Keratinocyte (primary cell): ENCODE results near the gene CFAP54. TPM values are rescaled to one million over a fixed set of nuclear protein-coding genes. Genes with fewer than 3 reads are reported as not detected.
"Not testable (repeated sequence)": the region's sequence is repeated elsewhere in the genome, so short reads cannot be mapped to it uniquely, and the experiment has no call there.

Source experiments
- DNase-seq: peaks from one replicate; pipeline ENCODE4 v3.0.0-alpha.2; 2011; ENCODE audit warnings: low read depth, missing footprints, low spot score
- FAIRE-seq: peaks from 2 replicates; lab custom pipeline; 2011; peaks lifted over from hg19 to GRCh38; lab: Jason Lieb, UNC
- H2AFZ ChIP-seq: 2 replicates; pipeline ENCODE4 v1.6.0; 2012; ENCODE audit warnings: low read length, control low read depth, inconsistent platforms; ENCODE audit not compliant: control insufficient read depth
- H3K27ac ChIP-seq: 2 replicates; pipeline ENCODE4 v1.5.1; 2011; ENCODE audit warnings: low read length; ENCODE audit not compliant: control insufficient read depth, insufficient read depth
- H3K27me3 ChIP-seq: 3 replicates; pipeline ENCODE4 v1.6.0; 2011; ENCODE audit warnings: low read length; ENCODE audit not compliant: control insufficient read depth, insufficient read depth; ENCODE audit errors: extremely low read depth
- H3K36me3 ChIP-seq, 2 experiments: 2 replicates in 1 of 2; 3 replicates in 1 of 2; pipeline ENCODE4 v1.5.1; 2011; ENCODE audit warnings: low read length in 2 of 2, mild to moderate bottlenecking in 1 of 2; ENCODE audit not compliant: control insufficient read depth in 2 of 2, insufficient read depth in 2 of 2; ENCODE audit errors: extremely low read depth in 1 of 2
- H3K4me1 ChIP-seq: 3 replicates; pipeline ENCODE4 v1.5.1; 2011; ENCODE audit warnings: low read length; ENCODE audit not compliant: control insufficient read depth, insufficient read depth; ENCODE audit errors: extremely low read depth
- H3K4me2 ChIP-seq: 3 replicates; pipeline ENCODE4 v1.6.0; 2011; ENCODE audit warnings: low read depth, low read length; ENCODE audit not compliant: control insufficient read depth, insufficient read depth; ENCODE audit errors: extremely low read depth
- H3K4me3 ChIP-seq, 3 experiments: fragments of 200-600 bp in 1 of 3; sonication (generic) in 1 of 3; 2 replicates in 2 of 3; 3 replicates in 1 of 3; pipeline ENCODE4 v1.5.1; 2011 to 2016; ENCODE audit warnings: low read length in 3 of 3, mild to moderate bottlenecking in 3 of 3, control low read depth in 2 of 3, inconsistent platforms in 1 of 3, low read depth in 1 of 3, mixed read lengths in 1 of 3, mixed run types in 1 of 3, moderate library complexity in 1 of 3; ENCODE audit not compliant: control insufficient read depth in 2 of 3, insufficient read depth in 2 of 3; ENCODE audit errors: extremely low read depth in 1 of 3
- H3K79me2 ChIP-seq: 2 replicates; pipeline ENCODE4 v1.6.0; 2012; ENCODE audit warnings: low read length; ENCODE audit not compliant: control insufficient read depth, insufficient read depth
- H3K9ac ChIP-seq: 3 replicates; pipeline ENCODE4 v1.6.0; 2011; ENCODE audit warnings: low read length; ENCODE audit not compliant: control insufficient read depth, insufficient read depth; ENCODE audit errors: extremely low read depth
- H3K9me1 ChIP-seq: 3 replicates; pipeline ENCODE4 v1.6.0; 2011; ENCODE audit warnings: low read length; ENCODE audit not compliant: control insufficient read depth, insufficient read depth; ENCODE audit errors: extremely low read depth
- H3K9me3 ChIP-seq: 2 replicates; pipeline ENCODE4 v1.5.1; 2012; ENCODE audit warnings: low read depth, low read length; ENCODE audit not compliant: control insufficient read depth
- H4K20me1 ChIP-seq: 3 replicates; pipeline ENCODE4 v1.6.0; 2011; ENCODE audit warnings: low read length; ENCODE audit not compliant: control insufficient read depth, insufficient read depth; ENCODE audit errors: extremely low read depth
- CTCF ChIP-seq, 3 experiments: IDR thresholded peaks in 1 of 3; conservative IDR thresholded peaks in 1 of 3; optimal IDR thresholded peaks in 1 of 3; 2 replicates in 2 of 3; 3 replicates in 1 of 3; pipeline versions ENCODE3 to v1.5.1; 2011; ENCODE audit warnings: low read length in 3 of 3, mild to moderate bottlenecking in 3 of 3, moderate library complexity in 2 of 3, control low read depth in 1 of 3, inconsistent platforms in 1 of 3; ENCODE audit not compliant: insufficient read depth in 2 of 3; ENCODE audit errors: extremely low read depth in 1 of 3
- EZH2 ChIP-seq: IDR thresholded peaks from one replicate; pipeline ENCODE4 v1.6.1; 2012; ENCODE audit warnings: inconsistent platforms, mild to moderate bottlenecking, low read length, moderate library complexity
- dilution Hi-C: fragments of 300-500 bp; cut with MboI; formaldehyde crosslinking; loops from one replicate; pipeline ENCODE4 v1.7.0; 2020; ENCODE audit warnings: low sequenced_read_pairs; ENCODE audit not compliant: extremely low pct_ligation_motif_present
- polyA plus RNA-seq, 5 experiments: library from polyadenylated mRNA; depleted of rRNA in 3 of 5; stranded (reverse) in 3 of 5; stranded (forward) in 1 of 5; unstranded in 1 of 5; fragments of >200 nt; gene quantifications; 1 replicate in 1 of 5; 2 replicates in 3 of 5; 3 replicates in 1 of 5; pipeline versions ENCODE4 v1.2.1 to v1.2.3, GENCODE V29; 2011 to 2012; ENCODE audit warnings: missing spikeins in 2 of 5, low read depth in 1 of 5, low replicate concordance in 1 of 5

Gene CFAP54
- polyA plus RNA-seq, 1 donor (not counting 4 experiments of a cell fraction or from before 2014, with no cell fraction given), result 1.2 TPM

GRCh38 chr12:96590970-96591369 lies 101.6 kb downstream of the CFAP54 start:
- FAIRE-seq (no peak), DNase-seq (no peak)
- TF ChIP-seq EZH2, result no peak
- no peak for TF ChIP-seq CTCF (optimal IDR thresholded peaks at IDR 0.05 in 1 of 3, IDR thresholded peaks at IDR 0.05 in 1 of 3, conservative IDR thresholded peaks at IDR 0.05 in 1 of 3; ENCODE audit: extremely low read depth in 1 of 3, insufficient read depth in 2 of 3, low read length in 3 of 3)
- Histone ChIP-seq H3K4me1 (no peaks in the 10 kb centered on the region), H3K4me3 (no peak overlapping the region), H3K9me3 (no peaks in the 10 kb centered on the region), H3K9me1 (no peaks in the 10 kb centered on the region), H3K4me2 (no peak overlapping the region), H3K27ac (no peak overlapping the region), H3K9ac (no peak overlapping the region), H2AFZ (no peak overlapping the region), H3K79me2 (no peaks in the 10 kb centered on the region), H4K20me1 (no peaks in the 10 kb centered on the region), H3K36me3 (no peaks in the 10 kb centered on the region), H3K27me3 (no peaks in the 10 kb centered on the region)
- dilution Hi-C loops, result no loop called here

- H3K9me1 ChIP-seq, H3K36me3 ChIP-seq, dilution Hi-C loops, FAIRE-seq, DNase-seq, H3K27me3 ChIP-seq, H3K4me2 ChIP-seq, H3K4me3 ChIP-seq, H3K9me3 ChIP-seq, H3K9ac ChIP-seq, H3K79me2 ChIP-seq, H3K27ac ChIP-seq, H3K4me1 ChIP-seq, H4K20me1 ChIP-seq, H2AFZ ChIP-seq: not testable (repeated sequence)
These were observed 115.0 kb downstream of the CFAP54 start for GRCh38 chr12:96604374-96604773.

- Histone ChIP-seq H4K20me1 (no peaks in the 10 kb centered on the region), H3K27ac (no peak overlapping the region), H3K36me3 (no peaks in the 10 kb centered on the region), H3K4me3 (no peak overlapping the region), H3K4me2 (no peak overlapping the region), H3K9ac (no peak overlapping the region), H3K4me1 (no peaks in the 10 kb centered on the region), H3K79me2 (no peaks in the 10 kb centered on the region), H3K9me3 (no peaks in the 10 kb centered on the region), H2AFZ (no peak overlapping the region), H3K27me3 (no peaks in the 10 kb centered on the region), H3K9me1 (no peaks in the 10 kb centered on the region)
- dilution Hi-C loops, result no loop called here
- no peak for FAIRE-seq
- TF ChIP-seq CTCF (optimal IDR thresholded peaks at IDR 0.05 in 1 of 3, IDR thresholded peaks at IDR 0.05 in 1 of 3, conservative IDR thresholded peaks at IDR 0.05 in 1 of 3; ENCODE audit: extremely low read depth in 1 of 3, insufficient read depth in 2 of 3, low read length in 3 of 3), result no peak
- DNase-seq, result no peak
These were observed 116.3 kb downstream of the CFAP54 start for GRCh38 chr12:96605684-96606083.
